Gastroesophageal sphincter (tissue), 3 donors: Measurements from ENCODE around the gene NETO2.

Source experiments
- CTCF ChIP-seq, 4 experiments: fragments of 200-600 bp in 2 of 4; fragments of 450-650 bp in 2 of 4; sonication (generic) in 1 of 4; IDR thresholded peaks; one replicate each; pipeline ENCODE4 v1.5.1; 2017 to 2019; ENCODE audit warnings: antibody characterized with exemption in 4 of 4, mild to moderate bottlenecking in 2 of 4, moderate library complexity in 2 of 4
- POLR2A ChIP-seq, 2 donors: fragments of 450-650 bp; IDR thresholded peaks; one replicate each; pipeline ENCODE4 v1.6.1; 2017; ENCODE audit warnings: antibody characterized with exemption in 2 of 2, mild to moderate bottlenecking in 2 of 2, moderate library complexity in 1 of 2
- POLR2AphosphoS5 ChIP-seq: sonication (generic); formaldehyde crosslinking; IDR thresholded peaks from one replicate; pipeline ENCODE4 v1.6.1; 2017; ENCODE audit warnings: antibody characterized with exemption

GRCh38 chr16:47060596-47060995, 83.1 kb downstream of the NETO2 start:
- TF ChIP-seq CTCF (IDR thresholded peaks at IDR 0.05): no peak
- TF ChIP-seq POLR2AphosphoS5: no peak
- TF ChIP-seq POLR2A (IDR thresholded peaks at IDR 0.05): no peak
